Activated CD4-positive, alpha-beta T cell treated with anti-CD3 and anti-CD28 coated beads, Interleukin-2, amount 50 U/mL, for 16 hours (primary cell): ENCODE results near the gene TMCO6.
"Not testable (repeated sequence)": the region's sequence is repeated elsewhere in the genome, so short reads cannot be mapped to it uniquely, and the experiment has no call there.

Experiments used
- DNase-seq: peaks from one replicate; pipeline ENCODE4 v3.0.0-alpha.2; 2020

TMCO6 gene

GRCh38 chr5:140631036-140631417 lies 8.2 kb upstream of the TMCO6 start:
- no peak for DNase-seq

- DNase-seq, result no peak
These were observed 7.4 kb upstream of the TMCO6 start for GRCh38 chr5:140631831-140632365.

- peak; percentile 48 for DNase-seq
These were observed 6.8 kb upstream of the TMCO6 start for GRCh38 chr5:140632366-140633020.

GRCh38 chr5:140633021-140633471 lies 6.2 kb upstream of the TMCO6 start, which contains the start of gene CD14:
Gene CD14, minus strand, starts transcription at chr5:140633175. Its CDS starts 104 bp downstream, at chr5:140633071.
- DNase-seq, result no peak

- no peak for DNase-seq
These were observed 5.8 kb upstream of the TMCO6 start for GRCh38 chr5:140633501-140633900.

GRCh38 chr5:140634103-140634502 lies 5.1 kb upstream of the TMCO6 start:
- no peak for DNase-seq

- no peak for DNase-seq
These were observed 3.7 kb upstream of the TMCO6 start for GRCh38 chr5:140635291-140636257.

GRCh38 chr5:140637371-140638100 lies 1.7 kb upstream of the TMCO6 start:
- DNase-seq, result no peak

- DNase-seq, result not testable (repeated sequence)
These were observed 428 bp upstream of the TMCO6 start for GRCh38 chr5:140638898-140639147.

- DNase-seq, result no peak
These were observed 2.5 kb downstream of the TMCO6 start for GRCh38 chr5:140641716-140642115.

- DNase-seq, result no peak
These were observed 3.5 kb downstream of the TMCO6 start for GRCh38 chr5:140642718-140643117.

- DNase-seq, result no peak
These were observed 7.8 kb downstream of the TMCO6 start for GRCh38 chr5:140647042-140647419.

- no peak for DNase-seq
These were observed 19.6 kb downstream of the TMCO6 start for GRCh38 chr5:140658870-140659269.

GRCh38 chr5:140660371-140660770 lies 21.1 kb downstream of the TMCO6 start:
- DNase-seq, result not testable (repeated sequence)

GRCh38 chr5:140664030-140664358 lies 24.7 kb downstream of the TMCO6 start:
- DNase-seq, result no peak

- peak; percentile 96 for DNase-seq
These were observed 25.3 kb downstream of the TMCO6 start, which contains the start of gene WDR55 for GRCh38 chr5:140664359-140665119. Gene WDR55, plus strand, starts transcription at chr5:140664904. Its CDS starts 9 bp downstream, at chr5:140664913.

- not testable (repeated sequence) for DNase-seq
These were observed 31.8 kb downstream of the TMCO6 start for GRCh38 chr5:140671035-140671434.

- DNase-seq, result no peak
These were observed 32.3 kb downstream of the TMCO6 start for GRCh38 chr5:140671472-140672125.

- no peak for DNase-seq
These were observed 33.4 kb downstream of the TMCO6 start for GRCh38 chr5:140672455-140673186.

GRCh38 chr5:140673187-140673976 lies 34.1 kb downstream of the TMCO6 start, which contains the start of gene DND1:
Gene DND1, minus strand, starts transcription at chr5:140673576. Its CDS starts 34 bp downstream, at chr5:140673542.
- no peak for DNase-seq
